Neuron (in vitro differentiated cells): ENCODE data around the gene TMEM208.

Source experiments
- H2AFZ ChIP-seq: one replicate; pipeline ENCODE4 v1.6.1; 2013; ENCODE audit warnings: low read depth, mild to moderate bottlenecking, inconsistent platforms, low read length, moderate library complexity
- H3K27me3 ChIP-seq: one replicate; pipeline ENCODE4 v1.6.1; 2013; ENCODE audit warnings: low read length; ENCODE audit not compliant: insufficient read depth
- H3K36me3 ChIP-seq: one replicate; pipeline ENCODE4 v1.6.1; 2013; ENCODE audit warnings: low read length; ENCODE audit not compliant: insufficient read depth
- H3K4me1 ChIP-seq: one replicate; pipeline ENCODE4 v1.6.1; 2013; ENCODE audit warnings: low read length; ENCODE audit not compliant: insufficient read depth
- H3K4me3 ChIP-seq: 2 replicates; pipeline ENCODE4 v1.5.1; 2013; ENCODE audit warnings: mild to moderate bottlenecking, low read length, moderate library complexity
- H3K9me3 ChIP-seq: one replicate; pipeline ENCODE4 v1.6.1; 2013; ENCODE audit warnings: low read length

The TMEM208 gene

DNA sequence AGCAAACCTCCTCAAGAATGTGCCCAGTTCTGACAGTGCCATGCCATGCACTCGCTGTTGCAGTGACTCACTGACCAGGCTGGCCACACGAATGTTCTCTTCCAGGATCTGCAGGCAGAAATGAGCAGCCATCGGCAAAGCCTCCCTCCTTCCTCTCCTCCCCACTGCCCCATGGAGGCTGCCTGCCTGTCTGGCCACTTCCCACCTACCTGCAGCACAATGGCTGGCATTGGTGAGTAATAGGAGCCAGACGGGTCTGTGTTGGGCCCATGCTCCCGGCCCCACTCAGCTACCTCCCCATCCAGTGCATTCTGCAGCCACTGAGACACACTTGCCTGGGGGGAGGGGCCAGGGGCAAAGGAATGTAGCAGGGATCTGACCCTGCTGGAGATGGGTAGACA is 40.4 kb upstream of the TMEM208 start:
- no peak overlapping the region for H2AFZ ChIP-seq
- no peaks in the 10 kb centered on the region for H3K27me3 ChIP-seq
- H3K4me1 ChIP-seq = peaks cover 25% of the 10 kb centered on the region
- no peaks in the 10 kb centered on the region for H3K9me3 ChIP-seq
- no peaks in the 10 kb centered on the region for H3K36me3 ChIP-seq
- no peak overlapping the region for H3K4me3 ChIP-seq

- H3K27me3 ChIP-seq = no peaks in the 10 kb centered on the region
- H3K36me3 ChIP-seq = no peaks in the 10 kb centered on the region
- H3K4me1 ChIP-seq = peaks cover 25% of the 10 kb centered on the region
- no peak overlapping the region for H3K4me3 ChIP-seq
- H2AFZ ChIP-seq = no peak overlapping the region
- H3K9me3 ChIP-seq = no peaks in the 10 kb centered on the region
These were observed 39.6 kb upstream of the TMEM208 start for GRCh38 chr16:67187175-67187890.

DNA sequence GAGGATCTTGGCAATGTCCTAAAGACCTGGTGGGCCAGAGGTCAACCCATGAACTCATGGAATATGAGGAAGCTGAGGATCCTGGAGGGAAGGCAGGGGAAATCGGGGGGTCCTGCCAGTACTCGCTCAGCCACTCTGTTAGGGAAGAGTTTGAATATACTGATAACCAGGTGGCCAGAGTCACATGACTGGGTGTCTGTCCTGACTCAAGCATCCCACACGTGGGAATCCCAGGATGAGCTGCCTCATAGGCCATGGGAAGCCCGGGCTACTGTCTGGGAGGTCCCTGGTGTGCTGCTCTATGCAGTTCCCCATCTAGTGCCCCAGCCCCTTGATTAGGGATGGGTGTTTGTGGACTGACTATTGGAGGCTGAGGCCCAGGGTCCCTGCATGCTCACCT is 38.6 kb upstream of the TMEM208 start:
- H3K36me3 ChIP-seq = no peaks in the 10 kb centered on the region

DNA sequence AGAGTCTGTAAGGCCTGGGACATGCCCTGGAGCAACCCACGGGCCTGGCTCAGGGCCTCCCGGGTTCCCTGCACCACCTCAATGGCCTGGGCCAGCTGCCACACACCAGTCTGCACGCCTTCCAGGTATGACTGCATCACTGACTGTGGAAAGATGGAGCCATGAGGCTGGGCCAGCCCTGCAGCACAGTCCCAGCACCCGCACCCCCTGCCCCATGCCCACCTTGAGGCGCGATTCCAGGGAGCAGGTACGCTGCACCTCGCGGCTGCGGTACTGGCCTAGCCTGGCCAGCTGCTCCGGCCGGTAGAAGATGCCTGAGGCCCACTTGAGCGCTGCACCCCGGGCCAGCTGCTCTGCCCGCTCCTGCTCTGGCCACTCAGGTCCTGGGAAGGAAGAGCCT is 38.1 kb upstream of the TMEM208 start:
- Histone ChIP-seq H2AFZ (no peak overlapping the region), H3K9me3 (no peaks in the 10 kb centered on the region), H3K36me3 (peaks cover 3% of the 10 kb centered on the region), H3K4me1 (peaks cover 28% of the 10 kb centered on the region), H3K27me3 (no peaks in the 10 kb centered on the region), H3K4me3 (no peak overlapping the region)

More for the DNA sequence above, 38.6 kb upstream of the TMEM208 start:
- H3K9me3 ChIP-seq = no peaks in the 10 kb centered on the region
- peaks cover 24% of the 10 kb centered on the region for H3K4me1 ChIP-seq
- H3K27me3 ChIP-seq = no peaks in the 10 kb centered on the region
- no peak overlapping the region for H3K4me3 ChIP-seq
- no peak overlapping the region for H2AFZ ChIP-seq

DNA sequence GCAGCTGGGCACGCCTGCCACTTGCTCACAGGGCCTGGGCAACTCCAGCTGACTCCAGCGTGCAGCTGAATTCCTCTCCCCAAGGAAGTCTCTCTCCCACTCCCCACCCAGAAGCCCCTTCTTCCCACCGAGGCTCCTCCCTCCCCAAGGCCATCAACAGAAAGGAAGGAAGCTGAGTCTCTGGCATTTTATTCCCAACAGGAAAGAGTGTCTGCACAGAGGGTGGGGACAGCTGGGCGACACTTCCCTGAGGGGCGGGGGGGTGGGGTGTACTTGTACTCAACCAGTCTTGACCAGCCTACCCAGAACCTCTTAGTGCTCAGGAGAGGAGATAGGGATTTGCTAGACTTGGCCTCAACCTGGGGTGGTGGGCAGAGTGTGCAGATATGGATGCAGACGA is 36.9 kb upstream of the TMEM208 start, which contains the start of gene EXOC3L1:
Gene EXOC3L1 (minus strand): TSS at position 96 of the 400 bp plus-strand sequence. CDS start 460 bp downstream, outside the sequence.
- Histone ChIP-seq H2AFZ (no peak within 1 kb of the TSS), H3K4me1 (peaks cover 22% of the 10 kb centered on the region), H3K27me3 (no peaks in the 10 kb centered on the region), H3K4me3 (no peak within 1 kb of the TSS), H3K9me3 (no peaks in the 10 kb centered on the region), H3K36me3 (peaks cover 15% of the 10 kb centered on the region)

DNA sequence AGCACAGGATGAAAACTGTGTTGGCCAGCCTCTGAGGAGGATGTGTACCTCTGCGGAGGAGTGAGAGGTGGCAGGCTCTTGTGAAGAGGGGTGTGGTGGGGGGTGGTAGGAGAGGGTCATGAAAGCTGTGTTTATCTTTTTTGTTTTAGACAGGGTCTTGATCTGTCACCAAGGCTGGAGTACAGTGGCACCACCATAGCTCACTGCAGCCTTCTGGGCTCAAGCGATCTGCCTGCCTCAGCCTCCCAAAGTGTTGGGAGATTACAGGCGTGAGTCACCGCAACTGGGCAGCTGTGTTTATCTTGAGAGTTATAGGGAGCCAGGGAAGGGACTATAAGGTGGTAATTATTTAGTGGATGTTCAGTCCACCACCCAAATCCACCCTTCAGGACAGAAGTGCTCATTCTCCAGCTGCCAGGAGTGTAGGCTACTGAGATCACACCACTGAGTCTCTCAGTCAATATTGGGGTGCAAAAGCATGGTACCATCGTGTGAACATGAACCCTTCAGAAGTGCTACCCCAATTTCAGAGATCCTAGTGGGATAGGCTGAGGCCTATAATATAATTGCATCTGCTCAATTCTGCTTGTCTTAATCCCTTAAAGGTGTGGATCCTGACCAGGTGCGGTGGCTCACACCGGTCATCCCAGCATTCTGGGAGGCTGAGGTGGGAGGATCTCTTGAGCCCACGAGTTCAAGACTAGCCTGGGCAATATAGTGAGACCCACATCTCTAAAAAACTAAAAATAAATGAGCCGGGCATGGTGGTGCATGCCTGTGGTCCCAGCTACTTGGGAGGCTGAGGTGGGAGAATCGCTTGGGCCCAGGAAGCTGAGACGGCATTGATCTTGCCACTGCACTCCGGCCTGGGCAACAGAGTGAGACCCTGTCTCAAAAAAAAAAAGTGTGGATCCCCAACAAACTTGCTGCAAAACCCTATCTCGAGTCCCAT is 36.2 kb upstream of the TMEM208 start:
- H3K4me1 ChIP-seq = peaks cover 19% of the 10 kb centered on the region
- H3K9me3 ChIP-seq = no peaks in the 10 kb centered on the region
- H3K36me3 ChIP-seq = peaks cover 22% of the 10 kb centered on the region
- no peak overlapping the region for H2AFZ ChIP-seq
- H3K27me3 ChIP-seq = no peaks in the 10 kb centered on the region
- no peak overlapping the region for H3K4me3 ChIP-seq

- Histone ChIP-seq H2AFZ (no peak overlapping the region), H3K36me3 (peaks cover 30% of the 10 kb centered on the region), H3K9me3 (no peaks in the 10 kb centered on the region), H3K4me3 (peak overlapping the region; percentile 94), H3K27me3 (no peaks in the 10 kb centered on the region), H3K4me1 (peaks cover 19% of the 10 kb centered on the region)
These were observed 35.4 kb upstream of the TMEM208 start for GRCh38 chr16:67191411-67191994.

- Histone ChIP-seq H3K27me3 (no peaks in the 10 kb centered on the region), H3K36me3 (peaks cover 36% of the 10 kb centered on the region), H2AFZ (no peak within 1 kb of the TSS), H3K9me3 (no peaks in the 10 kb centered on the region), H3K4me3 (peak within 1 kb of the TSS; percentile 94), H3K4me1 (peaks cover 18% of the 10 kb centered on the region)
These were observed 34.8 kb upstream of the TMEM208 start, which contains the start of gene E2F4 for GRCh38 chr16:67191995-67192681. Gene E2F4, plus strand, starts transcription at chr16:67192155. Its CDS starts 73 bp downstream, at chr16:67192228.

DNA sequence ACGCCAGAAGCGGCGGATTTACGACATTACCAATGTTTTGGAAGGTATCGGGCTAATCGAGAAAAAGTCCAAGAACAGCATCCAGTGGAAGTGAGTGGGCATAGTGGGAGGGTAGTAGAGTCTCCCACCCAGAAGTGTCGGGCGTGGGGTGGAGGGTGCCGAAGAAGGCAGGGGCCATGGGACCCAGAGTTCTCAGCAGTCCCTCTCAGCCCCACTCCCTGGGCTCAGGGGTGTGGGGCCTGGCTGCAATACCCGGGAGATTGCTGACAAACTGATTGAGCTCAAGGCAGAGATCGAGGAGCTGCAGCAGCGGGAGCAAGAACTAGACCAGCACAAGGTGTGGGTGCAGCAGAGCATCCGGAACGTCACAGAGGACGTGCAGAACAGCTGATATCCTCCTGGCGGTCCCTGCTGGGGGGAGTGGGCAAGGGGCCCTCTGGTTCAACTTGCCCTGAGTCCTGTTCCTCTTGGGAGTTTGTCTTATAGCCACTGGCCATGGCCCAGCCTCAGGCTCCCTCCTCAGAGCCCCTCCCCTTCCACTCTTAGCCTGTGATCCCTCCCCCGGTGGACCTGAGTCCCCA is 34.1 kb upstream of the TMEM208 start:
- H3K36me3 ChIP-seq = peaks cover 43% of the 10 kb centered on the region

GRCh38 chr16:67193536-67193935 is 33.4 kb upstream of the TMEM208 start:
- H3K9me3 ChIP-seq = no peaks in the 10 kb centered on the region
- H2AFZ ChIP-seq = no peak overlapping the region
- H3K36me3 ChIP-seq = peaks cover 50% of the 10 kb centered on the region
- H3K27me3 ChIP-seq = no peaks in the 10 kb centered on the region
- H3K4me3 ChIP-seq = peak overlapping the region; percentile 94
- peaks cover 18% of the 10 kb centered on the region for H3K4me1 ChIP-seq

More for the DNA sequence above, 34.1 kb upstream of the TMEM208 start:
- no peak overlapping the region for H2AFZ ChIP-seq
- H3K27me3 ChIP-seq = no peaks in the 10 kb centered on the region
- peak overlapping the region; percentile 94 for H3K4me3 ChIP-seq
- peaks cover 18% of the 10 kb centered on the region for H3K4me1 ChIP-seq
- no peaks in the 10 kb centered on the region for H3K9me3 ChIP-seq

DNA sequence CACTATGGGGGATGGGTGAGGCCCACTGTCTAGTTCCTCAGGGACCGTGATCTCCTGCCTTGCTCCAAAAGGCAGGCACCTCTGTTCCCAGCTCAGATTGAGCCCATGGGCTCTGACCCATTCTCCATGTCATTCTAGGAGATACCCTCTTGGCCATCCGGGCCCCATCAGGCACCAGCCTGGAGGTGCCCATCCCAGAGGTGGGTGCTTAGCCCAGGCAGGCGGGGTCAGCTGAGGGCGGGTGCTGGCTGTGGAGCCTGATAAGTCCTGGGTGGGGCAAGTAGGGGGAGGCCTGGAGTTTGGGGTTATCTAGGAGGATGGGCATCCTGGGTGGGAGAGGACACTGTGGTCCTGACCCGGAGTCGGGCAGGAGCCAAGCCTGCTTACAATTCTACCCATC is 32.7 kb upstream of the TMEM208 start:
- Histone ChIP-seq H3K4me3 (no peak overlapping the region), H3K27me3 (no peaks in the 10 kb centered on the region), H3K36me3 (peaks cover 57% of the 10 kb centered on the region), H3K9me3 (no peaks in the 10 kb centered on the region), H2AFZ (no peak overlapping the region), H3K4me1 (peaks cover 18% of the 10 kb centered on the region)

DNA sequence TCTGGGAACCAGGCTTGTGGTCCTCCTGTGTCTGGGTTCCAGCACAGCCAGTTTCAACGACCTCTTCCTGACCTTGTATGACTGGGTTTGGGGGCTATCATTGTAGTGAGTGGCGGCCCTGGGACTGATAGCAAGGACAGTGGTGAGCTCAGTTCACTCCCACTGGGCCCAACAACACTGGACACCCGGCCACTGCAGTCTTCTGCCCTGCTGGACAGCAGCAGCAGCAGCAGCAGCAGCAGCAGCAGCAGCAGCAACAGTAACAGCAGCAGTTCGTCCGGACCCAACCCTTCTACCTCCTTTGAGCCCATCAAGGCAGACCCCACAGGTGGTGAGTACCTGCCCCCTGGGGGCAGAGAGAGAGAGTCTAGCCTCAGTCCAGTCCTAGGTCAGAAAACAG is 31.3 kb upstream of the TMEM208 start:
- no peaks in the 10 kb centered on the region for H3K9me3 ChIP-seq
- no peak overlapping the region for H2AFZ ChIP-seq
- peaks cover 18% of the 10 kb centered on the region for H3K4me1 ChIP-seq
- no peak overlapping the region for H3K4me3 ChIP-seq
- H3K36me3 ChIP-seq = peaks cover 61% of the 10 kb centered on the region
- H3K27me3 ChIP-seq = no peaks in the 10 kb centered on the region
